ENCODE results near the gene CTNNA2. TPM values are rescaled to one million over a fixed set of nuclear protein-coding genes. Genes with fewer than 3 reads are reported as not detected.

Gene CTNNA2
- total RNA-seq, 1 donor from 2014 or later = not detected

DNA sequence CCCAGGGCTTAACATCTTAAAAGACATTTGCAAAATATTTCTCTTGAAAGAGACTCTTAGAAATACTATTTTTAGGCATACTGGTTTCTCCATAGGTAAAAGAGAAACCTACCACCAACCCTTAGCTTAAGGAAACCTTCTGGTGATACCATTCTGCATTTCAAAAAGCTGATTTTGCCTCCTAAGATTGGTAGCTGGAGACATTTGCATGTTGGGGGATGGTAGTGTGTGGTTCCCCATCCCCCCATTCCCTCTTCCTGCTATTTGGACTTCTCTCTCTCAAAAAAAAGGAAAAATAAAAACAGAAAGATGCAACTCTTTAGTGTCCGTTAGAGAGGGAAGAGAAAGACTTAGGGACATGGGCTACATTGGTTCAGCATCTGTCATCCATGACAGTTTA, 787.5 kb downstream of the CTNNA2 start:
- no peak for ATAC-seq

DNA sequence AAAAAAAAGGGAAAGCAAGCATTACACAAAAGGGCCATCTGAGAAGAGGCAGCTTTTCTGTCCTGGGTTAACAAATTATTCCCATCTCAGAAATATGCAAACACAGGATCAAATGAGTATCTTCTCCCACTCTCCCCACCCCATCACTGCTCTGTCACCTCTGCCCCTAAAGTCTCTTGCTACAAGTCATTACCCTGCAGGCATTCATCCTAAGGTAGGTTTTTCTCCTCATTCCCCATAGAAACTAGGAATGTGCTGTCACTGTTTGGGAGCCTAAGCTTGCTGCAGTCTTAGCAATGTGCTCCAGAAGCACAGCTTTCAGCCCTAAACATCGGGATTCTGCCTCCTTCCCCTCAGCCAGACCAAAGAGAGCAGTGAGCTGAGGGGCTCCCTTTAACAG, 788.1 kb downstream of the CTNNA2 start:
- ATAC-seq = no peak

DNA sequence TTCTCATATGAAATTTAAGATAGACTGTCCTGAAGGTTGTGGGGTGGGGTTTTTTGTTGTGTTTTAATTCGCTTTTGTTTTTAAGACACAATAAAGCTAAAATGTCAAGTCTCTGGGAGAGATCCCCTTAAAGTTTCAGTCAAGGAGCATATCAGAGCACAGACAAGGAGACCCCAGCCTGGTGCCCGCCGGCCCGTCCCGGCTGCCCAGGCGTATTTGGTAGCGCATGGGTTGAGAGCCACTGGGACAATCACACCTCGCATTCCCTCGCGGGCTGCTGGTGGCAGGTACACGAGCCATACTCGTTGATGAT, 789.1 kb downstream of the CTNNA2 start:
- ATAC-seq = no peak

DNA sequence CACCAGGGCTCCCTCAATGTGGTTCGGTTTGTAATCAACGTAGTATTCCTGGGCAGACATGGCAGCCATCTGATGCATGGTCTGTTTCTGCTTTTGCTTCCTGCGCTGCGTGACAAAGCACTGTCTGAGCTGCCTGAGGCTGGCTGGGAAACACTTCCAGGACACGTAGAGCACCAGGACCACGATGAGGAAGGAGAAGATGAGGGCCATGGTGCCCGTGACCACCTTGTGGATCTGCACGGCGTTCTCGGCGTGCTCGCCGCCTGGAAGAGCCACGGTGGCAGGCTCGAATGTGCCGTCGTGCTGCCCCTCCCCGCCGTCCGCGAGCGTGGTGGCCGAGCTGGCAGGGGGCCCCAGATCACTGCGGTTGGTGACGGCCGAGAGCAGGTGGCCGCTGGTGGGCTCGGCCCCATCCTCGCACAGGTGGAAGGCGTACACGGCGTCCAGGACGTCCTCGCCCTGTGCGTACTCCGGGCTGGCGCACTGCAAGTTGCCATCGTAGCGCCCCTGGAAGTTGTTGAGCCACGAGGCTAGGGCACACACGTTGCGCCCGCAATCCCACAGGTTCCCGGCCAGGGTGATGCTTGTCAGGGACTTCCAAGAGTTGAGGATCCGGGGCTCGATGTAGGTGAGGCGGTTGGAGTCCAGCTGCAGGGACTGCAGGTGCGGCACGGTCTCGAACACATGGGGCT, 789.6 kb downstream of the CTNNA2 start:
- ATAC-seq = no peak

DNA sequence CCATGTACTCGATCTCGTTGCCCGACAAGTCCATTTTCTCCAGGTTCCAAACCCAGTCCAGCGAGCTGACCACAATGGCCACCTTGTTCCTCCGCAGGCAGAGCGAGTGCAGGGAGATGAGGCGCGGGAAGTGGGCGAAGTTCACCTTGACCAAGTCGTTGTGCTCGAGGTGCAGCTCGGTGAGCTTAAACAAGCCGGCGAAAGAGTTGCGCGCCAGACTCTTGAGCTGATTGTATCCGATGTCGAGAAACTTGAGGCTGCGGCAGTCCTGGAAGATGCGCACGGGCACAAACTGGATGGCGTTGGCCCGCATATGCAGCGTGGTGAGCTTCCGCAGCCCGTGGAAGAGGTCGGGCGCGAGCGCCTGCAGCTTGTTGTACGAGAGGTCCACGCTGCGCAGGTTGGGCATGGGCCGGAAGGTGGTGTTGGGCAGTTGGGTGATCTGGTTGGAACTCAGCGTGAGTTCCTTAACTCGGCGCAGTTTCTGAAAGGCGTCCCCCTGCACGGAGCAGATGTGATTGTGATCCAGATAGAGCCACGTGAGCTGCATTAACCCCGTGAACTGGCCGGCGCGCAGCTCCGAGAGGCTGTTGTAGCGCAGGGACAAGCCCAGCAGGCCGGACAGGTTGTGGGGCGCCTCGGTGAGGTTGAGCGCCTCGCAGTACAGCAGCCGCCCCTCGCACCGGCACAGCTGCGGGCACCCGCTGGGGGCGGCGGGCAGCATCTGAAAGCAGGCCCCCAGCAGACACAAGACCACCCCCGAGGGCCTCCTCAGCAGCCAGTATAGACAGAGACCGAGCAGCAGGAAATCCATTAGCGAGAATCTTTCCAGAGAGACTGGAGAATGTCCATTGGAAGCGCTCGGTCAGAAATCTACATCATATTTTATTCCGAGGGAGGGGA, 790.4 kb downstream of the CTNNA2 start:
- no peak for ATAC-seq

DNA sequence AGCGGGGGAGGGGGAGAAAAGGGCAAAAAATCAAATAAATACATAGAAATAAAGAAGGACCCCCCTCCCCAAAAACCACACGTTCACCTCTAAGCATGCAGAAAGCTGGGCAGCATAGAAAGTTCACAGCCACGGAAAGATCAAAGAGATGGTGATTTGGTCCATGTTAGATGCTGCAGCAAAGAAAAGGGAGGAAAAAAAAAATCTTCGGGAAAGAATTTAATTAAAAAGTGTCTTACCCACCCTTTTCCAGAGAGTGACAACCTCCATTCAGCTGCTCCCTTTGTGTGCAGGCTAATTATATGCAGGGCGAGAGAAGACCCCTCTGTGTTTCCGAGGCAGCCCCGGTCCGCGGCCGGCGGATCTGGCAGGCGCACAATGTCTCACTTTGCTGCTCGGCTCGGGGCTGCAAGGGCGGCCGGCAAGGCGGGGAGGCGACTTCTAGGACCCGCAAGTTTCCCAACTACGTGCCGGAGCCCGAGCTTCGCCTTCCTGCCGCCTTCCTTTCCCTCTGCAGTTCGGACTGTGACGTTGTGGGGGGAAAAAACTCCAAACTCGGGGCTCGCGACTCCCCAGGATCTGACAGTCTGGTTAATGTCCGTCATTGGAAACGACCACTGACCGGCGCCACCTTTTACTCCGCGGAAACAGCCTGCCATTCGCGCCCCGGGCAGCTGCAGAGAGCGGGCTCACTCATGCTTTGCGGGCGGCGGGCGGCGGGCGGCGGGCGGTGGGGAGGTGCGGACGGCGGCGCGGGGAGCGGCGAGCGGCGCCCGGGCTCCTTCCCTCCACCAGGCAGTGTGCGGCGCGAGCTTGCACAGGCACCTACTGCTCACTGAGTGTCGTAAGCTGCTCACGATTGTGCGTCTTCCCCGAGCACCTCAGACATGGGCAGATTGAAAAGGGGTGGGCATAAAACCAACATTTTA, 791.3 kb downstream of the CTNNA2 start, which contains the start of gene LRRTM1:
Gene LRRTM1, minus strand, starts transcription at position 844 of the 929 bp plus-strand sequence. CDS start 933 bp downstream, outside the sequence.
- no peak for ATAC-seq

DNA sequence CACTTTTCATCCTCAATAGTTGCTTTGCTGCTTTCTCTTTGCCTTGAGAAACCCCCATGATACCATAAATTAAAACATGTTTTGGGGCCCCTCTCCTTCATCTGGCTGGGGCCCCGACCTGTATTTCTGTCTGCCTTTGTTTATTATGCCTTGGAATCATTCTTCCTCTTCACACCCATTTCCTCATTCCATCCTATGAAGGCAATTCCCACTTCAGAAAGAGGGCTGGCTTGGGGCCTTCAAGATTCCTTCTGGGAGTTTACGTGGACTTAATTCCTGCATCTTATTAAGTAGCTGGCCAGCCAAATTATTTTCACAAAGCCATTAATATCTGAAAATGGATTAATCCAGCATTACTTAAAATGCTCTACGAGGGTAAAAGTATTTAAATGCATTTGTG, 798.5 kb downstream of the CTNNA2 start:
- ATAC-seq = no peak

DNA sequence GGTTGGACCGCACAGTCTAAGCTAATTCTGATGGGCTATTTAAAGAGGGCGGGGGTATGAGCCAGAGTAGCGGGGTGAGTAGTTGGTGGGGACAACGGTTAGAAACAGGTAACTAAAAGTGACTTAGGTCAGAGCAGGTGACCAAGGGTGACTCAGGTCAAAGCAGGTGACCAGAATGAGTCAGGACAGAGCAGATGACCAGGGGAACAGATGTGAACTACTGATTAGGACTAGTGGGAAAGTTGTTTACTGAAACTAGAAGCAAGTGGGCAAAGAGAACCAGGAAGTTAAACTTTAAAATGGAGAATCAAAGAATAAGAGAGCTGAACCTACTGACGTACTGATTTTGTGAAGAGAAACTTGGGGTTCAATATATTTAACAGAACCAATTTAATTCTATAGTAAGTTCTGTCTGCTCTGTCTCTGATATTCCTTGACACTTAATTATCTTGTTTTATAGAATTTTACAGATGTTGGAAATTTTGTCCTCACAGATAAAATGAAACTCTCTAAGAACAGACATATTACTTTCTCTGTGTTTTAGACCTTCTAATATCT, 799.5 kb downstream of the CTNNA2 start:
- ATAC-seq = no peak

DNA sequence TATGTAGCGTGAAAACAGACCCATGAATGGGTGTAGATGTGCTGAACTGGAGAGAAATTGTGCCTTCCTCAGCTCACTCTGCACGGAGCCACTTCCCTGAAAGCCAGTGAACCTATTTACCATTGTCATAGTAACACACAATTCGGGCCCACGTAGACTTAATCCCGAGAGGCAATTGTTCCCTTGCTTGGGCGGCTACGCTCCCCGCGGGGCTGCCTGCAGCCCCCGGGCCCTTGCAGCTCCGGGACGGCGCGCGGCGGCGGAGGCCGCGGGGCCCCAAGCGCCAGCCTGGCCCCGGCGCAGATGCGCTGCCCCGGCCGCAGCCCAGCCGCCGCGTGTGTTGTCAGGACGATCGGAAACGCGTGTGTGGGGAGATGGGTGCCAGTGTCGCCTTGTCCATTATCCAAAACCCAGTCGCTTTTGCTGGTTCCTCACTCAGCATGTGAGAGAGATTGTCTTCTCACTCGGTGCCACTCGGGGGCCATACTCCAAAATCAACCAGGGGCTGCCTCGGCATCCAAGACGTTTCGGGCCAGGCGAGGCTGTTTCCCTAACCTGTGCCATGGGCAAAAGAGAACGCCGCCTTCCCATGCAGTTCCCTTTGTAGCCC, 809.6 kb downstream of the CTNNA2 start:
- ATAC-seq = no peak

DNA sequence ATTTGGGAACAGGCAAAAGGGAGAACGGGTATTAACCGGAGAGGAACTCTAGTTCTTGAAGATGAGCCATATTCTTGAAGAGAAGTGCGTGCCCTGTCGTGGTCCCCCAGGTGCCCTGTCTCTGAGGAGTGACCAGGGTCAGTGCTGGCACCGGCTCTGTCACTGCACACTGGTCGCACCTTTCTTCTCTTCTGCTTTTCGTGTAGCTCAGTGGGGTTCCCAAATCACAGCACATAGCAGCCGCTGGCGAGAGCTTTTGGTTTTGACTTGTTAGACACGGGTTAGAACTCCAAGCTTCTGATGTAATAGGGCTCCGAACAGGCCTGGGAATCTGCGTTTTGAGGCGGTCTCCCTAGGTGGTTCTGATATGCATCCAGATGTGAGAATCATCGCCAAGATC, 810.1 kb downstream of the CTNNA2 start:
- ATAC-seq = no peak

DNA sequence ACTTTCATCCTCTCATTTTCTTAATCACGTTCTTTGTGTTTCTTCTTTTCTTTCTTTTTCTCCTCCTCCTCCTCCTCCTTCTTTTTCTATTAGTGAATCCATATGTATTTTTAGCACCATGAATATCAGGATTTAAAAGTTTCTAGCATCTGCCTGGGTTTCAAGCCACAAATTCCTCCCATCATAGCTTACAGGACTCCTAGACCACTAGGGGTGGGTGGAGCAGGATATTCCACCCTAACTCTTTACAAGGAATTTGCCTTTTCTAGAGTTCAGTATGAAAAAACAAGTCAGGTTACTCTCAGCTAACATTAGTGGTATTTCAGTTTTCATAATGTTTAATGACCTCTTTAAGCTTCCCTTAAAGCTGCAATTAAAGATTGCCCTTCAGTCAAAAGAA, 810.8 kb downstream of the CTNNA2 start:
- ATAC-seq = no peak

DNA sequence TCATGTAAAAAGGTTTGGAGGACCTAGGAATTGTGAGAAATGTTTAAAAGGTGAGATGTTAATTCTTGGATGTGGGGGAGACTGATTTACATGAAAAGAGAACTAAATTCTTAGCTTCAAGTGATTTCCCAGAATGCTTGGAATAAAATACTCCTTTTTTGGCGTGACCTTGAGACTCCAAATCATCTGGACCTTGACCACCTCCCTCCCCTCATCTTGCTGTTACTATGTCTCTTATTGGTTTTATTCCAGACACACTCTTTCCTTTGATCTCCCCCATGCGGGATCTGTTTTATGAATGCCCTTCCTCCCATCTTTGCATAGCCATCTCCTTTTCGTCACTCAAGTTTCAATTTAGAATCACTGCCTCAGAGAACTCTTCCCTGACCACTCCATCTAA, 811.7 kb downstream of the CTNNA2 start:
- no peak for ATAC-seq

DNA sequence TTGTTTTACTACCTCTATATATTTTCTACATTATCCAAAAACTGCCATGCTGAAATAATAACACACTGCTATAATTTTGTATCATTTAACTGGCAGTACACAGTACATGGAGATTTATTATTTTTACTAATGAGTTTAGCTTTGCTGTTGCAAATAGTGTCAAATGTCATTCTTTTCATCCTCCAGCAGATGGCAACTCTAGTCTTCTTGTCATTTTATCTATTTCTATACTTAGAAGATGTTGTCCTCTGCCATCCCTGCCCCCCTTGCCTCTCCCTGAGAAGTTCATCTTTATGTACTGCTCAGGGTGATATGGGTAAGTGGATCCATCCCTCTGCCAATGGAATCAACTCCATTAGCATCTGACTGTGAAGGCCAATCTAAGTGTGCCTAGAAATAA, 813.4 kb downstream of the CTNNA2 start:
- no peak for ATAC-seq

DNA sequence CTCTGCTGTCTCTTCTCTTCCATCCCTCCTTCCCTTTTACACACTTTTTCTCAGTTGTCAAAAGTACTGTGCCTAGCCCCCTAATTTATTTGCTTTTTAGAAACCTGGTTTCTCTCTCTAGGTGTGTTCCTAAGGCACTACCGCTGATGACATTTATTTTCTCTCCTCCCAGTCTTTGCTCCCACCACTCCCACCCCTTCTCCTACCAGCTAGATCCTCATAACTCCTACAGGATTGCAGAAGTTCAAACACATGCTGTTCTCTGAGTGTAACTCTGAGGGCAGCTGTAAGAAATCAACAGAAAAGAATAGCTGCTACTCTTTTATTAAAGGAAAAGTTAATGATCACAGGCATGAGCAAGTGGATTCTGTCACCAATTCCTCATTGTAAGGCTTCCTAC, 814.0 kb downstream of the CTNNA2 start:
- ATAC-seq = no peak

DNA sequence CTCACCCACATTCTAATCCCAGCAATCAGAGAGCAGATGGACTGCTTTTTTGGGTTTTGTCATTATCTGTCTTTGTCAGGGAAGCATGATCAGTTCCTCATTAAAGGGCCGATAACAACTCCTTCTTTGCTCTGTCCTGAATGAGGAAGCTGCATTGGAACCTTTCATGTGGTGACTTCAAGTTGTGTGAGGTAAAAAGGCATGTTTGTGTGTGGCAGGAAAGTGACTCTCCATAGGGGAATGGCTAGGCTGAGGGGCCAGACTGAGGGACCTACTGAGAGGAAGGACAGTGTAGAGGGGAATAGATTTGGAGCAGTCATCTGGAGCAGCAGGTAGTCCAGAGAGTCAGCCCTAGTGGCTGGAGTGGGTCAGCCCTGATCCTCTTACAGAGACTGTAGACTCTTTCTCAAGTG, 815.3 kb downstream of the CTNNA2 start:
- no peak for ATAC-seq

DNA sequence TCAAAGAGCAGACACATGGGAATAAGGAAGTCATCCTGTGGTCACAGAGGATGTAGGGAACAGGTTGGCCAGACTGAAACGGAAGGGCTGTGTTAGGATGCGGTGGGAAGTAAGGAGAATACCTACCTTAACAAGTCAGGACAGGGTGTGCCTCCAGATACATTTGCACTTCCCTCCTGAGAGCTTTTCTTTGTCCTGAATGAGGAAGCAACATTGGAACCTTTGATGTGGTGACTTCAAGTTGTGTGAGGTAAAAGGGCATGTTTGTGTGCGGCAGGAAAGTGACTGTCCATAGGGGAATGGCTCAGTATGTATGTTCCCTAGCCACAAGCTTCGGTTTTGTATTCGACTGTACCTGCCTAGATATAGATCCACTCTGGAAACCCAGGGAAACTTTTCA, 816.6 kb downstream of the CTNNA2 start:
- no peak for ATAC-seq

DNA sequence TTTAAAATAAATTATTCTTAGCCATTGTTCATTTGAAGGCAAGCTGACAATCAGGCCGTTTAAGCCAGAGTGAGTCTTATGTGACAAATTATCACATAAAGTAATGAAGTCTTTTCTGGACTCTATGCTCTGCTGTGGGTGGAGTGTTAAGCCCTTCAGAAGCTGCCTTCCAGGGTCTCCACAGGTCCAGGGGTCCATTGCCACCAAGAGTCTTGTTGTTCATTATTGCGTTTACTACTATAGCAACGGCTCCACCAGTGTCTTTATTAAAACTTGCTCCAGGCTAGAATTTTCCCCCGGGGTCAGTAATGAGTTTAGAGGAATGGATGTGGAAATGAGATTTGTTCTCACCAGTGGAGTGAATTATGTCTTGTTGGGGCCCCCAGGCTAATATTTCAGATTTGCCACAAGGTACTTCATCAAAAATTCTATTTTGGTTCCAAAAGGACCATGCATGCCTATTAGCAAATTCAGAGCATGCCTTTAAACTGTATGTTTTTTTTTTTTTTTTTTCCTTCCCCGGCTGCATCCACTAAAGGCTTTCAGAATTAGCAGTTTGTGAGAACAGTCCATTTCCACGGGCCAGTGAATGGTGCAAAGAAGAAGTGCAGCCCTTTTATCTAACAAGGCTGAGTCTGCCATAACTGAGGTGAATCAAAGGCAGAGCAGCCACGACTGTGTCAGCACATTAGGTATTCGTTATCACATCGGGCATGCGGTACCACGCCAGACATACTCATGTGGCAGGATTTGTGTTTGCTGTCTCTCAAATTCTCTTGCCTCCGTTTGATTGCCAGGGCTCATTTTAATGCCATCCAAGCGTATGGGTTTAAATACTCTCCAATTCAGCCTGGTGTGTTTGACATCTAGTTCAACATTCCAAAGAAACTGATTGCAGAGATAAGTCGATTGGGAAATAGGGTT, 817.9 kb downstream of the CTNNA2 start:
- no peak for ATAC-seq

DNA sequence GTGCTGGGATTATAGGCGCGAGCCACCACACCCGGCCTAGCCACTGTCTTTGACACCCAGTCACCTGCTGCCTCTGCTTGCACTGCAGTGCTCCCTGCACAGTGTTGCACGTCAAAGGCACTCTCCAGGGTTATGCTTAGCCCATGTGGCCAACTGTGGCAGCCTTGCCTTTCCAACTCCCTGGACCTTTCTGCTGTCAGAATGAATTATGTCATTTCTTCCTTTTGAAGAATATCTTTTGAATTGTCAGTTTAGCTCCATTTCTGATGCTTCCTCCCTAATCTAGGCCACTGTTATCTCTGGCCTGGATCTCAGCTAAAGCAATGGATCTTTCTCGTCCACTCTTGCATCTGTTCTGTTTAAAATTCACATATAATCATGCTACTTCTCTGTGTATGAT, 821.0 kb downstream of the CTNNA2 start:
- ATAC-seq = no peak

DNA sequence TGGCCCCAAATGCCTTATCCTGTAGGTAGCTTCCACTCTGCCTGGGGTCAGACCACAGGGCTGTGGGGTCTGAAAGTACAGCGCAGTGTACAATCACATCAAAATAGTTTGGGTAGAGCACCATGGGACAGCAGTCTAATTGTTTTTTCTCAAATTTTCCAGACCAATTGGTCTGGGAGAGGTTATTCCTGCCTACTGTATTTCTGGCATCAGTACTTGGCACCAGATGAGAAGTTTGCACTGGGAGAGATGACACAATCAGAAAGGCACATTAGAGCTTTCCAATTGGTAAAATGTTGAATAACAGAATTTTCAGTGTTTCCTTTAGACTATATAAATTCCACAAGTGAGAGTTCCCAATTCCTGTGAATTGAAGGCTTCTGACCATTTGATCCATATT, 822.6 kb downstream of the CTNNA2 start:
- ATAC-seq = no peak

DNA sequence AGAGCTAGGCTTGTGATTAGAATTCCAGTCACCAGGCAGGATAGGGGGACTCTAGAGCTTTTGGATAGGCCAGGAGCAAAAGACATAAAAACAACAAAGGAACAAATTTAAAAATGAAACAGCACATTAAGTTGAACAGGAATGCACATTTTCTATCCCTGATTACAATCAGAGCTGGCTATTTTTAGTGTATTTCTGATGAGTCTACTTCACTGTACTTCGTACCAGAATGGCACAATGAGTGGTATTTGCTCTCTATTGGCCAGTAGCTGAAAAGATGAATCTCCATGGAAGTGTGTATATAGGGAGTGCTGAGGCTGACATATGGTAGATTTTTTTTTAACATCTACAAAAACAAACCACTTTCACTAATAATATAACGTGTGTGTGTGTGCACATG, 825.9 kb downstream of the CTNNA2 start:
- no peak for ATAC-seq

DNA sequence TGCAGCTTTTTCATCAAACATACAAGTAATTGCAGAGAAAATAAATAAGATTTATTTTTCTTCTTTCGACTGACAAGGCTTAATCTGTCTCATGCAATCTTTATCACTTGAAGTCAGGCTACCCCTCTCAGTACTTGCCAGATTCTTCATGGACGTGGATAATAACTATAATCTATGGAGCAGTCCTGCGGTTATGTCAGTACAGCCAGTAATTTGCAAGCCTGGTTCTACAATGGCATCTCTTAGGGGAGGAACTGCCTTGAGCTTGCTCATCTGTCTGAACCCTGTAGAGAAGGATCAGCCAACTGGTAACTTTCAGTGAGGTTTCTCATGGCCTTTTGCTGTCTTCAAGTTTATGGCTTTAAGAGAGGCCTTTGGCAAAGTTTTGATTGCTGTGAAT, 827.2 kb downstream of the CTNNA2 start:
- no peak for ATAC-seq
